HL-60 (cell line): ENCODE data around the gene GIMAP2.

Experiments used
- SPI1 ChIP-seq: IDR thresholded peaks from 2 replicates; pipeline ENCODE4 v1.6.1; 2012; ENCODE audit warnings: low read depth, mild to moderate bottlenecking, borderline replicate concordance
- TF ChIP-seq, protein P1 (sequence below): IDR thresholded peaks from one replicate; pipeline ENCODE4 v1.5.1; 2011; ENCODE audit warnings: low read length, control low read depth, inconsistent platforms; ENCODE audit not compliant: insufficient read depth

DNA sequence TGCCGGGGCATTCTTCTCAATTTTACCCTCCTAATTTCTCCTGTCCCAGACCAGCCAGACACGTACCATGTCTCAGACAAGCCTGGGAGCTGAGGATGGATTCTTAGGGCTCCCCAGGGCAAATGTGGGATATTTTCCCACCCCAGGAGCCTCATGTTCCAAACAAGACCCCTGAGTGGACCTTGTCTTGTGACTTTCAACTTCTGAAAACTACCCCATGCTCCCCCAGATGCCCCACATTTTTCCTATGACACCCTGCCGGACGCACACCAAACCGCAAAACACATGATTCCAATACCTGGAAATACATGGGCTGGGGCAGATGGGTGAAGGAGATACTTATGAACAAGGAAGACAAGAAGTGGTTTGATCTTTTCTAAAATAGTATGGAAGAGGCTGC lies 52.6 kb downstream of the GIMAP2 start:
- TF ChIP-seq, protein P1, sequence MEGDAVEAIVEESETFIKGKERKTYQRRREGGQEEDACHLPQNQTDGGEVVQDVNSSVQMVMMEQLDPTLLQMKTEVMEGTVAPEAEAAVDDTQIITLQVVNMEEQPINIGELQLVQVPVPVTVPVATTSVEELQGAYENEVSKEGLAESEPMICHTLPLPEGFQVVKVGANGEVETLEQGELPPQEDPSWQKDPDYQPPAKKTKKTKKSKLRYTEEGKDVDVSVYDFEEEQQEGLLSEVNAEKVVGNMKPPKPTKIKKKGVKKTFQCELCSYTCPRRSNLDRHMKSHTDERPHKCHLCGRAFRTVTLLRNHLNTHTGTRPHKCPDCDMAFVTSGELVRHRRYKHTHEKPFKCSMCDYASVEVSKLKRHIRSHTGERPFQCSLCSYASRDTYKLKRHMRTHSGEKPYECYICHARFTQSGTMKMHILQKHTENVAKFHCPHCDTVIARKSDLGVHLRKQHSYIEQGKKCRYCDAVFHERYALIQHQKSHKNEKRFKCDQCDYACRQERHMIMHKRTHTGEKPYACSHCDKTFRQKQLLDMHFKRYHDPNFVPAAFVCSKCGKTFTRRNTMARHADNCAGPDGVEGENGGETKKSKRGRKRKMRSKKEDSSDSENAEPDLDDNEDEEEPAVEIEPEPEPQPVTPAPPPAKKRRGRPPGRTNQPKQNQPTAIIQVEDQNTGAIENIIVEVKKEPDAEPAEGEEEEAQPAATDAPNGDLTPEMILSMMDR, result no peak
- no peak for TF ChIP-seq SPI1
